Karpas-422 (cell line): ENCODE results near the gene BCL2. TPM values are rescaled to one million over a fixed set of nuclear protein-coding genes. Genes with fewer than 3 reads are reported as not detected.

Experiments used
- DNase-seq: peaks from one replicate; pipeline ENCODE4 v3.0.0-alpha.2; 2015
- H2AFZ ChIP-seq: fragments of 200-600 bp; sonication (generic); 2 replicates; pipeline ENCODE4 v1.6.1; 2014; ENCODE audit warnings: antibody characterized with exemption, low read length, mixed read lengths
- H3K27ac ChIP-seq: fragments of 200-600 bp; sonication (generic); 2 replicates; pipeline ENCODE4 v1.5.1; 2014; ENCODE audit warnings: mild to moderate bottlenecking, low read length, moderate library complexity
- H3K27me3 ChIP-seq: fragments of 200-600 bp; sonication (generic); 2 replicates; pipeline ENCODE4 v1.6.1; 2014; ENCODE audit warnings: low read length, mixed read lengths
- H3K36me3 ChIP-seq: fragments of 200-600 bp; sonication (generic); 2 replicates; pipeline ENCODE4 v1.6.1; 2014; ENCODE audit warnings: low read length, mixed read lengths; ENCODE audit not compliant: insufficient read depth
- H3K4me1 ChIP-seq: fragments of 200-600 bp; sonication (generic); 2 replicates; pipeline ENCODE4 v1.6.1; 2014; ENCODE audit warnings: mild to moderate bottlenecking, low read length, mixed read lengths
- H3K4me2 ChIP-seq: fragments of 200-600 bp; sonication (generic); 2 replicates; pipeline ENCODE4 v1.6.1; 2014; ENCODE audit warnings: low read length, low read depth, mild to moderate bottlenecking; ENCODE audit not compliant: poor library complexity, severe bottlenecking
- H3K4me3 ChIP-seq: fragments of 200-600 bp; sonication (generic); 2 replicates; pipeline ENCODE4 v1.5.1; 2014; ENCODE audit warnings: mild to moderate bottlenecking, antibody characterized with exemption, low read length, mixed read lengths
- H3K79me2 ChIP-seq: fragments of 200-600 bp; sonication (generic); 2 replicates; pipeline ENCODE4 v1.6.1; 2014; ENCODE audit warnings: mild to moderate bottlenecking, low read length, mixed read lengths
- H3K9ac ChIP-seq: fragments of 200-600 bp; sonication (generic); 2 replicates; pipeline ENCODE4 v1.6.0; 2014; ENCODE audit warnings: low read length
- H3K9me2 ChIP-seq: fragments of 200-600 bp; sonication (generic), shearing (Covaris generic); replicated peaks from 2 replicates; pipeline ENCODE4 v1.6.0; 2014; ENCODE audit warnings: mild to moderate bottlenecking, low read length, moderate library complexity; ENCODE audit not compliant: insufficient read depth
- H3K9me3 ChIP-seq: fragments of 300-700, 200-600 bp; sonication (generic); 2 replicates; pipeline ENCODE4 v1.6.1; 2014; ENCODE audit warnings: low read length, mixed read lengths
- H4K20me1 ChIP-seq: fragments of 200-600 bp; sonication (generic); 2 replicates; pipeline ENCODE4 v1.6.1; 2014; ENCODE audit warnings: mild to moderate bottlenecking, antibody characterized with exemption, low read length, low read depth; ENCODE audit not compliant: insufficient read depth
- total RNA-seq: library from RNA; depleted of rRNA; stranded (reverse); fragments of >200 nt; shearing (Covaris generic); gene quantifications from 2 replicates; pipeline ENCODE4 v1.2.3, GENCODE V29; 2014; ENCODE audit warnings: low replicate concordance

Gene BCL2
- total RNA-seq, 1 experiment from 2014 or later = 271 TPM

DNA sequence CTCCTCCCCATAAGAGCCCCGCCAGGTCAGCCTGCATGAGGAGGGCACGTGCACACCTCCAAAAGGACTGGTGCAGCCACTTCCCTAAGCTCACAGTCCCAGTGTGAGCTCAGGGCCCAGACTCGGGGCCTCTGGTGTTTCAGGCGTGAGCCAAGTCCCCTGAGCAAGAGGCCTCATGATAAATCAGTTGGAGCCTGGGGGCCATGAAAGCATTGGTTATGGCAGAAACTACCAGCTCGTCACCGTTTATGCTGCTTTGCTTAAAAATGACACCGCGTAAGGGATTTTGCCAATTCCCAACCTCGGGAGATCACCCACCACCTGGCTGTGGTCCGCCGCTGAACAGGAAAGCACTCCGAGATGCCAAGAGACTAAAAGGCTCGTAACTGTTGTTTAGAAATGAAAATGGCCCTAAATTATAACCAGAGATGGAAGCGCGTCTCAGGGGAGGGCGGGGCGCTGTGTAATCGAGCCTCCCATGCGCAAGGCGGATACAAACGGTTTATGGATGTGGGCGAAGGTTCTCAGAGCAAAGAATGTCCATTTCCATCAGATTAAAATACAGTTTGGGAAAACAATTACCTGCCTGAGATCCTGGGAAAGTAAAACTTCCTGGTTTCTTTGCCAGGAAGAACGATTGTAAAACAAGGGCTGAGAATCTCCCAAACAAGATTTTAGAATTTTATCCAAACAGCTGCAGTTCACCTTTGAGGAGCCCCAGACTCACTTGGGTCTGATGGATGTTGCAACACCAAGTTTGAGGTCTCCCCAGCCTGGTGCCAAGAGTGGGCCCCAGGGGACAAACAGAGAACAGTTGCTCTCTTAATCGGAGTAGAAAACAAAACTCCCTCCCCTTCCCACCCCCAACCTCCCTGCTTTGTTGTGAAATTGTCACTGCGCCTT, 141.4 kb downstream of the BCL2 start:
- peaks cover 96% of the 10 kb centered on the region for H3K79me2 ChIP-seq
- no peak overlapping the region for H2AFZ ChIP-seq
- H3K9ac ChIP-seq = no peak overlapping the region
- H3K27ac ChIP-seq = peak overlapping the region; percentile 50
- H3K36me3 ChIP-seq = 0 out of 2 replicates have a peak, but pooled peaks cover 4% of the 10 kb centered on the region
- H3K9me3 ChIP-seq = no peaks in the 10 kb centered on the region
- H3K9me2 ChIP-seq = no peaks in the 10 kb centered on the region
- H3K27me3 ChIP-seq = no peaks in the 10 kb centered on the region
- DNase-seq = peak; percentile 75
- peak overlapping the region; percentile 24 for H3K4me2 ChIP-seq
- peaks cover 42% of the 10 kb centered on the region for H4K20me1 ChIP-seq
- peaks cover 91% of the 10 kb centered on the region for H3K4me1 ChIP-seq
- H3K4me3 ChIP-seq = no peak overlapping the region

DNA sequence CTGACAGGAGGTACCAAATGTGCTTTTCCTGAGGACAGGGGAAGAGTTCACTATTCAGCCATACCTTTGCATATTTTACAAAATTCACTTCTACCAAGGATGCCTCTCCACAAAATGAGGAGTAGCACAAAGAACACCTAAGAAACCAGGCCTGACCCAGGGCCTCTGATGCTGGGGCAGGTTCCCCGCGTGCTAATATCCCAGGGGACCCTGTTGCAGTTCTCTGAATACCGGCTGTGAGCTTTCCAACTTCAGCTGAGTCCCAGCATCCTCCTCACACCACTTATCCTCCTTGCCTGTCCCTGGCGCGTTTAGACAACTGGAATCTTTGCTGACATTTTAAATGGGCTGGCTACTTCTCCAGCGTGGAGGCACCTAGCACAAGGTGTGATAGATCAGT, 142.3 kb downstream of the BCL2 start:
- Histone ChIP-seq H3K4me2 (peak overlapping the region; percentile 24), H3K9ac (no peak overlapping the region), H3K4me1 (peaks cover 82% of the 10 kb centered on the region), H3K27ac (peak overlapping the region; percentile 50), H3K4me3 (no peak overlapping the region), H3K36me3 (0 out of 2 replicates have a peak, but pooled peaks cover 4% of the 10 kb centered on the region), H3K9me3 (no peaks in the 10 kb centered on the region), H2AFZ (no peak overlapping the region), H3K79me2 (peaks cover 94% of the 10 kb centered on the region), H3K27me3 (no peaks in the 10 kb centered on the region), H4K20me1 (peaks cover 34% of the 10 kb centered on the region), H3K9me2 (no peaks in the 10 kb centered on the region)
- DNase-seq = peak; percentile 65

DNA sequence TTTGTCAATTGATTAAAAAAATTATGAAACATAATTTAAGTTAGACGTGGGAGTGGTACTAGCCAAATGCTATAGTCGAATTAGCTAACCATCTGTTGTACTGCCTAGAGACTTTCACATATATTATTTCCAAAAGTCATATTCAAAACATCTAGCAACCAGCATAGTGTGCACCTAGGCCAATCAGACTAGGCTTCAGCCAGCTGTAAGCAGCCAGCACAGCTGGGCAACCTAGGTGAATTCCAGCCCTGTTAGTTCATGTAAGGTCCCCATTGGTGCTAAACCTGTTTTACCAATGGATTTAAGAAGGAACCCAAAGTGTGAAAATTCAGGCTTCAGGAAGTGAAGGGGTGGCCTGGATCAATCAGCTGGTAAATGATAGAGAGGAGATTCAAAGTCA, 144.3 kb downstream of the BCL2 start:
- DNase-seq = peak; percentile 51
- peak overlapping the region; percentile 5 for H3K4me2 ChIP-seq
- peaks cover 62% of the 10 kb centered on the region for H3K4me1 ChIP-seq
- H3K9me3 ChIP-seq = no peaks in the 10 kb centered on the region
- H3K27me3 ChIP-seq = no peaks in the 10 kb centered on the region
- no peak overlapping the region for H3K9ac ChIP-seq
- peaks cover 8% of the 10 kb centered on the region; the same call in 1 of the 2 replicates for H3K36me3 ChIP-seq
- peaks cover 92% of the 10 kb centered on the region for H3K79me2 ChIP-seq
- H3K4me3 ChIP-seq = no peak overlapping the region
- H4K20me1 ChIP-seq = peaks cover 20% of the 10 kb centered on the region
- no peak overlapping the region for H2AFZ ChIP-seq
- peak overlapping the region; percentile 50 for H3K27ac ChIP-seq
- H3K9me2 ChIP-seq = no peaks in the 10 kb centered on the region

DNA sequence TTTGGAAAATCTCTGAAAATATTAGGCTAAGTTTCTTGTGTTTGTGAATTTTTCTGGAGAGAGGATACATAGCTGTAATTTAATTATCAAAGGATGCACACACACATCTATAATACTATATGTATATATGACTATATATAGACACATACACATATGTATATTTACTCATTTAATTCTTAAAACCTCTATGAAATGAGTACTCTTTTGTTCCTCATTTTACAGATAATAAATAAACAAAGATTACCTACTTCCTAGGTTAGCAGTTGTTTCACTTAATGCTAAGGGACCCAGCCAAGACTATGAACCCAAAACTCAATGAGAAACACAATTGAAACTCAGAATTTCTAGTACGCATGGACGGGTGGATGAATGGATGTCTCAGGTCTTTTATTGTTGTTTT, 145.6 kb downstream of the BCL2 start:
- H3K9me2 ChIP-seq = no peaks in the 10 kb centered on the region
- no peak overlapping the region for H3K4me2 ChIP-seq
- H2AFZ ChIP-seq = no peak overlapping the region
- no peak for DNase-seq
- no peak overlapping the region for H3K4me3 ChIP-seq
- peaks cover 86% of the 10 kb centered on the region for H3K79me2 ChIP-seq
- H4K20me1 ChIP-seq = peaks cover 13% of the 10 kb centered on the region
- H3K36me3 ChIP-seq = peaks cover 9% of the 10 kb centered on the region; the same call in 1 of the 2 replicates
- peak overlapping the region; percentile 33 for H3K27ac ChIP-seq
- H3K4me1 ChIP-seq = peaks cover 50% of the 10 kb centered on the region
- no peak overlapping the region for H3K9ac ChIP-seq
- H3K27me3 ChIP-seq = no peaks in the 10 kb centered on the region
- no peaks in the 10 kb centered on the region for H3K9me3 ChIP-seq

DNA sequence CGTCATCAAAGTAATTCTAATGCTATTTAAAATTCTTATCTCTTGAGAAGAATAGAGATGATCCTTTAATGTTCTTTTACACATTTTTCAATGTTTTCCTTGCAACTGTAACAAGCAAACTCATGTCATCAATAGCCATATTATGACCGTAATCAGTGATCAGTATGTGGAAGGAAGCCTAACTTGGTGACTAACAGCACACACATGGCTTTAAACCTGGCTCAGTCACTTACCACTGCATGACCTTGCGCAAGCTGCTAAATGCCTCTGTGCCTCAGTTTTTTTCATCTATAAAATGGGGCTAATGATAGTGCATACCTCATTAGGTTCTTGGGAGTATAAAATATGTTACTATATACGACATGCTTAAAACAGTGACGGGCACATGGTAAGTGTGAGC, 149.7 kb downstream of the BCL2 start:
- no peak overlapping the region for H3K4me2 ChIP-seq
- no peak overlapping the region for H3K9ac ChIP-seq
- H3K27me3 ChIP-seq = no peaks in the 10 kb centered on the region
- H3K4me3 ChIP-seq = no peak overlapping the region
- peaks cover 5% of the 10 kb centered on the region; the same call in 1 of the 2 replicates for H4K20me1 ChIP-seq
- peaks cover 72% of the 10 kb centered on the region for H3K79me2 ChIP-seq
- no peak for DNase-seq
- peaks cover 9% of the 10 kb centered on the region; the same call in 1 of the 2 replicates for H3K36me3 ChIP-seq
- H2AFZ ChIP-seq = no peak overlapping the region
- peaks cover 28% of the 10 kb centered on the region for H3K4me1 ChIP-seq
- H3K9me2 ChIP-seq = no peaks in the 10 kb centered on the region
- no peaks in the 10 kb centered on the region for H3K9me3 ChIP-seq
- H3K27ac ChIP-seq = no peak overlapping the region

DNA sequence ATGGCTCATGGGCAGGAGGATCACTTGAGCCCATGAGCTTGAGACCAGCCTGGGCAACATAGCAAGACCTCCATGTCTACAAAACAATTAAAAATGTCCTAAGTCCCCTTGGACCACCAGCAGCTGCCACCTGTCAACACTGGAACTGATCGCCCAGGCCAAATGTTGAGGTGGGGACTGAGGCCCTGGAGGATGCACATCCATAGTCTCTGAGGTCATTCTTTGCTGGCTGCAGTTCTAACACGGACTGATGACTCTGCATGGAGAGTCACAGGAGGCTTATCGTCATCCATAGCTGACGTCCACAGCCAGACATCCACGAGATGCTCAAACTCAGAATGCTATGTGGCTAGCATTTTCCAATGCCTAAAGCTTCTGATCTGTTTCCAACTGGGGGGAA, 151.3 kb downstream of the BCL2 start:
- H2AFZ ChIP-seq = no peak overlapping the region
- H3K4me1 ChIP-seq = peaks cover 34% of the 10 kb centered on the region
- no peak overlapping the region for H3K4me3 ChIP-seq
- no peak for DNase-seq
- H3K9me3 ChIP-seq = no peaks in the 10 kb centered on the region
- H3K9me2 ChIP-seq = no peaks in the 10 kb centered on the region
- no peak overlapping the region for H3K4me2 ChIP-seq
- no peak overlapping the region for H3K27ac ChIP-seq
- H3K36me3 ChIP-seq = peaks cover 5% of the 10 kb centered on the region; the same call in 1 of the 2 replicates
- H3K9ac ChIP-seq = no peak overlapping the region
- no peaks in the 10 kb centered on the region for H3K27me3 ChIP-seq
- peaks cover 60% of the 10 kb centered on the region for H3K79me2 ChIP-seq
- peaks cover 9% of the 10 kb centered on the region; the same call in 1 of the 2 replicates for H4K20me1 ChIP-seq

DNA sequence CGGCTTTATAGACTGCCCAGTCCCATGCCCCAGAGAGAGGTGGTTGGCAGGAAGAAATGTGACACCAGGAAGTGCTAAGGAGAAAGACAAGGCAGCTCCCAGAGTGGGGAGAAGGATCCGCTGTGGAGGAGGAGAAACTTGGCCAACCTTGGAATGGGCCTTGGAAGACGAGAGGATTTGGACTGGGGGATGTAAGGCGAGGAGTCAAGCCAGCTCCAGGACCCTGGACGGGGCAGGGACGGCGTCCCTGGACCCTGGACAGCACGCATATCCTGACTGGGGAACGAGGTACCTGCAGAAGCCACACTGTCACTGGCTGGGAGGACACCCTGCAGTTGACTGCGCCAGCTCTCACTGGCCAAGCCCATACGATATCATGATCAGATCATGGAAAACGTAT, 153.4 kb downstream of the BCL2 start:
- DNase-seq = no peak

DNA sequence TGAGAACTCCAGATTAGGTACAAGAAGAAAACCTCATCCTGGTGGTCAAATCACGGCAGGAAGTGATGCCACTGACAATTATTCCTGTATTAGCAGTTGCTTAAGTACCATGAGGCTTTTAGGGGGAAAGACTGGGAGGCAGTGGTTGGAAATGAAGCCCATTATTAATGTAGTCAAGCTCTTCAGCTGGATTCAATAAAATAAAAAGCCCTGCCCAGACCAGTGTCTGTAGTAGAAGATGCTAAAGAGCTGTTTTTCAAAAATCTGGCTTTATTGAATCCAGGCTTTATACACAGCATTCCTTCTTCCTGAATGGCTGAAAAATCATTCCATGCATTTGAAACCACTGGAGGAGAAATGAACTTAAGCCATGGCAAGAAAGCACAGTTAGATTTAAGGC, 155.2 kb downstream of the BCL2 start:
- H3K79me2 ChIP-seq = peaks cover 62% of the 10 kb centered on the region
- H3K9me2 ChIP-seq = no peaks in the 10 kb centered on the region
- H3K27ac ChIP-seq = peak overlapping the region; percentile 91
- no peak overlapping the region for H2AFZ ChIP-seq
- H3K4me1 ChIP-seq = peaks cover 73% of the 10 kb centered on the region
- no peaks in the 10 kb centered on the region for H3K36me3 ChIP-seq
- H3K9me3 ChIP-seq = no peaks in the 10 kb centered on the region
- H4K20me1 ChIP-seq = peaks cover 4% of the 10 kb centered on the region; the same call in 1 of the 2 replicates
- H3K4me2 ChIP-seq = no peak overlapping the region
- no peak overlapping the region for H3K9ac ChIP-seq
- no peak for DNase-seq
- no peak overlapping the region for H3K4me3 ChIP-seq
- H3K27me3 ChIP-seq = no peaks in the 10 kb centered on the region

More for the DNA sequence above, 153.4 kb downstream of the BCL2 start:
- H3K9ac ChIP-seq = no peak overlapping the region
- no peaks in the 10 kb centered on the region for H3K27me3 ChIP-seq
- H3K79me2 ChIP-seq = peaks cover 60% of the 10 kb centered on the region
- H3K36me3 ChIP-seq = peaks cover 5% of the 10 kb centered on the region; the same call in 1 of the 2 replicates
- H4K20me1 ChIP-seq = peaks cover 9% of the 10 kb centered on the region; the same call in 1 of the 2 replicates
- H3K9me3 ChIP-seq = no peaks in the 10 kb centered on the region
- H3K4me3 ChIP-seq = no peak overlapping the region
- peaks cover 56% of the 10 kb centered on the region for H3K4me1 ChIP-seq
- no peak overlapping the region for H3K27ac ChIP-seq
- no peaks in the 10 kb centered on the region for H3K9me2 ChIP-seq
- H3K4me2 ChIP-seq = no peak overlapping the region
- no peak overlapping the region for H2AFZ ChIP-seq
